WERI-Rb-1 (cell line): ENCODE measurements around the gene GCK.

Source experiments
- DNase-seq: peaks from one replicate; pipeline ENCODE4 v3.0.0-alpha.2; 2020
- H3K27ac ChIP-seq: fragments of 250-450 bp; sonication (Bioruptor Pico); 2 replicates; pipeline ENCODE4 v1.5.1; 2020; ENCODE audit warnings: mild to moderate bottlenecking, moderate library complexity
- H3K27me3 ChIP-seq: fragments of 250-450 bp; sonication (Bioruptor Pico); 2 replicates; pipeline ENCODE4 v1.5.1; 2021; ENCODE audit warnings: mild to moderate bottlenecking, low read depth, moderate library complexity; ENCODE audit not compliant: insufficient read depth, severe bottlenecking
- H3K36me3 ChIP-seq: fragments of 250-450 bp; sonication (Bioruptor Pico); 2 replicates; pipeline ENCODE4 v1.5.1; 2020; ENCODE audit warnings: mild to moderate bottlenecking, moderate library complexity
- H3K4me3 ChIP-seq: 2 replicates; pipeline ENCODE4 v1.5.1; 2011; ENCODE audit warnings: low read depth, mild to moderate bottlenecking, control low read depth, low read length
- H3K9me3 ChIP-seq: fragments of 250-450 bp; sonication (Bioruptor Pico); 2 replicates; pipeline ENCODE4 v1.5.1; 2021; ENCODE audit warnings: mild to moderate bottlenecking, moderate library complexity; ENCODE audit not compliant: severe bottlenecking
- TF ChIP-seq, protein P1 (sequence below): IDR thresholded peaks from 2 replicates; pipeline ENCODE4 v1.5.1; 2011; ENCODE audit warnings: low read depth, mild to moderate bottlenecking, control low read depth, inconsistent platforms, low read length

Gene GCK

GRCh38 chr7:44193011-44193802, 4.0 kb upstream of the GCK start:
- H3K4me3 ChIP-seq: no peak overlapping the region
- TF ChIP-seq, protein P1, sequence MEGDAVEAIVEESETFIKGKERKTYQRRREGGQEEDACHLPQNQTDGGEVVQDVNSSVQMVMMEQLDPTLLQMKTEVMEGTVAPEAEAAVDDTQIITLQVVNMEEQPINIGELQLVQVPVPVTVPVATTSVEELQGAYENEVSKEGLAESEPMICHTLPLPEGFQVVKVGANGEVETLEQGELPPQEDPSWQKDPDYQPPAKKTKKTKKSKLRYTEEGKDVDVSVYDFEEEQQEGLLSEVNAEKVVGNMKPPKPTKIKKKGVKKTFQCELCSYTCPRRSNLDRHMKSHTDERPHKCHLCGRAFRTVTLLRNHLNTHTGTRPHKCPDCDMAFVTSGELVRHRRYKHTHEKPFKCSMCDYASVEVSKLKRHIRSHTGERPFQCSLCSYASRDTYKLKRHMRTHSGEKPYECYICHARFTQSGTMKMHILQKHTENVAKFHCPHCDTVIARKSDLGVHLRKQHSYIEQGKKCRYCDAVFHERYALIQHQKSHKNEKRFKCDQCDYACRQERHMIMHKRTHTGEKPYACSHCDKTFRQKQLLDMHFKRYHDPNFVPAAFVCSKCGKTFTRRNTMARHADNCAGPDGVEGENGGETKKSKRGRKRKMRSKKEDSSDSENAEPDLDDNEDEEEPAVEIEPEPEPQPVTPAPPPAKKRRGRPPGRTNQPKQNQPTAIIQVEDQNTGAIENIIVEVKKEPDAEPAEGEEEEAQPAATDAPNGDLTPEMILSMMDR: no peak
- no peak for DNase-seq
- no peaks in the 10 kb centered on the region for H3K36me3 ChIP-seq
- H3K27ac ChIP-seq: no peak overlapping the region
- H3K27me3 ChIP-seq: no peaks in the 10 kb centered on the region
- no peaks in the 10 kb centered on the region for H3K9me3 ChIP-seq

GRCh38 chr7:44191171-44191570, 1.9 kb upstream of the GCK start:
- no peak overlapping the region for H3K27ac ChIP-seq
- no peak for DNase-seq
- no peaks in the 10 kb centered on the region for H3K9me3 ChIP-seq
- H3K36me3 ChIP-seq: no peaks in the 10 kb centered on the region
- H3K27me3 ChIP-seq: no peaks in the 10 kb centered on the region
- TF ChIP-seq, protein P1: no peak
- no peak overlapping the region for H3K4me3 ChIP-seq

DNA sequence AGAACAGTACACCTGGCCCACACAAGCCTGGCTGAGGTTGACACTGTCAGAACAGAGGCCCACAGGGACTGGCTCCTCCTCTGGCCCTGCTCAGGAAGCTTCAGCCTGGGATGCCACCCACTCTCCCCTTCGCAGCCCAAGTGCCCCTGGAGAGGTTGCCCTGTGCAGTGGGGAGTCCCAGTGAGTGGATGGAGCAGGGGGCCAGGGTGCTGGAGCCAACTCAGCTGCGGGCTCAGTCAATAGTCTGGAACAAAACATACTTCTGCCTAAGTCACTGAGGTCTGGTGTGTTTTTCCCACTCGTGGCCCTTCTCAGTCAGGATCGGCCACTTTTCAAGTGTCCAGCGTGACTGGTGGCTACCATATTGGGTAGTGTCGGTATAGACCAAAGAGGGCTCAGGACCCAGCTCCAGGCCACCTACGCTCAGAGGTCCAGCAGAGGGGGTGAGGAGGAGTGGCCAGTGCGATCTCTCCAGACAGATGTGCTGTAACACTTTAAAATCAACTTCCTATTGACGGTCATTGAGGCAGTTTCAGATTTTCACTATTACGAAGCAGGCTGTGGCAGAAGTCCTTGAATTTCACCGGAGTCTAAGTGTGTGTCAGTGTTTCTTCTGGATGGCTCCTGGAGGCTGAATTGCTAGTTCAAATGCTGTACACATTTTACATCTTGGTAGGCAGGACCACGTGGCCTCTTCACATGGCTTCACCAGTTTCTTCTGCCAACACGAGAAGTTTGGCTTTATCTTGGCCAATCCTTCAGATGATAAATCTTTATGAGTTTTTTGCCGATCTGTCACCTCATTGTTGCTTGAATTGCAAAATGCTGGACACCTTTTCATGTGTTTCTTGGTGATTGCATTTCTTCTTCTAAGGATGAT, 994 bp upstream of the GCK start:
- Histone ChIP-seq H3K4me3 (no peak overlapping the region), H3K27ac (peak overlapping the region; percentile 74), H3K9me3 (no peaks in the 10 kb centered on the region), H3K27me3 (no peaks in the 10 kb centered on the region), H3K36me3 (no peaks in the 10 kb centered on the region)
- no peak for DNase-seq
- TF ChIP-seq, protein P1: no peak

- Histone ChIP-seq H3K27me3 (no peaks in the 10 kb centered on the region), H3K4me3 (no peak overlapping the region), H3K27ac (peak overlapping the region; percentile 47), H3K9me3 (no peaks in the 10 kb centered on the region), H3K36me3 (no peaks in the 10 kb centered on the region)
- no peak for DNase-seq
- TF ChIP-seq, protein P1: no peak
Measured at GRCh38 chr7:44188480-44189225, 586 bp downstream of the GCK start.

- Histone ChIP-seq H3K27ac (no peak overlapping the region), H3K36me3 (no peaks in the 10 kb centered on the region), H3K4me3 (no peak overlapping the region), H3K27me3 (no peaks in the 10 kb centered on the region), H3K9me3 (peaks cover under 1% of the 10 kb centered on the region)
- TF ChIP-seq, protein P1: no peak
- DNase-seq: no peak
Measured at GRCh38 chr7:44187636-44188416, 1.4 kb downstream of the GCK start.
